AG04450 (cell line): ENCODE measurements around the gene NTNG2. TPM values are rescaled to one million over a fixed set of nuclear protein-coding genes. Genes with fewer than 3 reads are reported as not detected.

Experiments
- CTCF ChIA-PET: fragments of 300-600, 350-600 bp; formaldehyde crosslinking; extraction: SDS; loops from one replicate; lab custom pipeline; 2022; ENCODE audit warnings: antibody characterized with exemption, inconsistent platforms; lab: Charles Lee
- POLR2A ChIA-PET: fragments of 350-600 bp; formaldehyde crosslinking; extraction: SDS; loops from one replicate; lab custom pipeline; 2021; ENCODE audit warnings: antibody characterized with exemption, inconsistent platforms; lab: Yijun Ruan, JAX
- DNase-seq: peaks from one replicate; pipeline ENCODE4 v3.0.0-alpha.2; 2011; ENCODE audit warnings: low read depth, low spot score
- H3K27ac ChIP-seq: one replicate; pipeline ENCODE4 v1.5.1; 2012; ENCODE audit warnings: low read depth, low read length, control low read depth
- H3K27me3 ChIP-seq: one replicate; pipeline ENCODE4 v1.6.0; 2012; ENCODE audit warnings: low read length; ENCODE audit not compliant: control insufficient read depth, insufficient read depth
- H3K4me3 ChIP-seq: 2 replicates; pipeline ENCODE4 v1.5.1; 2011; ENCODE audit warnings: mild to moderate bottlenecking, low read depth, low read length, control low read depth
- H3K9me3 ChIP-seq: 2 replicates; pipeline ENCODE4 v1.5.1; 2012; ENCODE audit warnings: low read length; ENCODE audit not compliant: control insufficient read depth, insufficient read depth
- polyA plus RNA-seq: library from polyadenylated mRNA; depleted of rRNA; stranded (reverse); fragments of >200 nt; gene quantifications from 2 replicates; pipeline ENCODE4 v1.2.3, GENCODE V29; 2011
- TF ChIP-seq, protein P1 (sequence below): IDR thresholded peaks from 2 replicates; pipeline ENCODE4 v1.5.1; 2011; ENCODE audit warnings: low read depth, low read length, control low read depth, inconsistent platforms

The NTNG2 gene
- polyA plus RNA-seq, 1 experiment = 0.93 TPM

DNA sequence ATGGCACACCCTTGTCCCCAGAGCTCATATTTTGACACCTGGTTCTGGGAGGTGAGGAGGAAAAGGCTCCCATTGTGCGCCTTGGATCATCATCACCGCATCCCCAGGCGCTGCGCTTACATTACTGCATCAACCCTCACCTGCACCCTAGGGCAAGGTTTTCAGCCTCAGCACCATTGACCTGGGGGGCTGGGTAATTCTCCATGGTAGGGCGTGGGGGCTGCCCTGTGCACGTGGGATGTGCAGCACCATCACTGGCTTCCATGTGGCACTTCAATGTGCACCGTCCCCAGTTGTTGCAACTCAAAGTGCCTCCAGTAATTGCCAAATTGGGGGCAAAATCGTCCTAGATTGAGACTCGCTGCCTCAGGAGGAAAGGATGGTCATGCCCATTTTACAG, 83.6 kb downstream of the NTNG2 start:
- ChIA-PET POLR2A (no interaction called here), CTCF (interaction anchor here (1.8 to 5.2 kb wide), 2 partner anchors 9 to 483 kb away, joined by 8 to 22 read pairs; no protein-coding TSS in a partner anchor)
- no peak for DNase-seq
- H3K4me3 ChIP-seq = no peak overlapping the region
- no peak overlapping the region for H3K27ac ChIP-seq
- H3K27me3 ChIP-seq = peaks cover 30% of the 10 kb centered on the region
- TF ChIP-seq, protein P1, sequence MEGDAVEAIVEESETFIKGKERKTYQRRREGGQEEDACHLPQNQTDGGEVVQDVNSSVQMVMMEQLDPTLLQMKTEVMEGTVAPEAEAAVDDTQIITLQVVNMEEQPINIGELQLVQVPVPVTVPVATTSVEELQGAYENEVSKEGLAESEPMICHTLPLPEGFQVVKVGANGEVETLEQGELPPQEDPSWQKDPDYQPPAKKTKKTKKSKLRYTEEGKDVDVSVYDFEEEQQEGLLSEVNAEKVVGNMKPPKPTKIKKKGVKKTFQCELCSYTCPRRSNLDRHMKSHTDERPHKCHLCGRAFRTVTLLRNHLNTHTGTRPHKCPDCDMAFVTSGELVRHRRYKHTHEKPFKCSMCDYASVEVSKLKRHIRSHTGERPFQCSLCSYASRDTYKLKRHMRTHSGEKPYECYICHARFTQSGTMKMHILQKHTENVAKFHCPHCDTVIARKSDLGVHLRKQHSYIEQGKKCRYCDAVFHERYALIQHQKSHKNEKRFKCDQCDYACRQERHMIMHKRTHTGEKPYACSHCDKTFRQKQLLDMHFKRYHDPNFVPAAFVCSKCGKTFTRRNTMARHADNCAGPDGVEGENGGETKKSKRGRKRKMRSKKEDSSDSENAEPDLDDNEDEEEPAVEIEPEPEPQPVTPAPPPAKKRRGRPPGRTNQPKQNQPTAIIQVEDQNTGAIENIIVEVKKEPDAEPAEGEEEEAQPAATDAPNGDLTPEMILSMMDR = no peak
- H3K9me3 ChIP-seq = peaks cover under 1% of the 10 kb centered on the region; the same call in 1 of the 2 replicates

DNA sequence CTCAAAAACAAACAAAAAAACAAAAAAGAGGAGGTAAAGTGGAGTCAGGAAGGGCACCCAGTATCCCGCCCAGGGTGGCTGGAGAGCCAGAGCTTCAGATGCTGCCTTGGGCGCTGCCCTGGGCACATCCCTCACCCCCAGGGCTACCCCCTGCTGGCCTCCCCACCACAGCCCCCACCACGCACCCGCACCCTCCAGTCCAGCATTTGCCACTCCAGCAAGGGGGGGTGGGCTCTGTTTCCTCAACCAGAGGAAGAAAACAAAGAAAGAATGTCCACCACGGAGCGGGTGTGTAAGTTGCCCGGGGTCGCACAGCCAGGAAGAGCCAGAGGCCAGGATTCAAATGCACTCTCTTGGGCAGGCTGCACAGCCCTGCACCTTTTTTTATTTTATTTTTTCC, 86.1 kb downstream of the NTNG2 start:
- no peak overlapping the region for H3K27ac ChIP-seq
- TF ChIP-seq, protein P1 = no peak
- CTCF ChIA-PET = interaction anchor here (5.2 kb wide), 1 partner anchor 11 kb away, joined by 22 read pairs; no protein-coding TSS in a partner anchor
- H3K9me3 ChIP-seq = peaks cover 15% of the 10 kb centered on the region
- POLR2A ChIA-PET = no interaction called here
- no peak for DNase-seq
- H3K4me3 ChIP-seq = no peak overlapping the region
- peaks cover 32% of the 10 kb centered on the region for H3K27me3 ChIP-seq

DNA sequence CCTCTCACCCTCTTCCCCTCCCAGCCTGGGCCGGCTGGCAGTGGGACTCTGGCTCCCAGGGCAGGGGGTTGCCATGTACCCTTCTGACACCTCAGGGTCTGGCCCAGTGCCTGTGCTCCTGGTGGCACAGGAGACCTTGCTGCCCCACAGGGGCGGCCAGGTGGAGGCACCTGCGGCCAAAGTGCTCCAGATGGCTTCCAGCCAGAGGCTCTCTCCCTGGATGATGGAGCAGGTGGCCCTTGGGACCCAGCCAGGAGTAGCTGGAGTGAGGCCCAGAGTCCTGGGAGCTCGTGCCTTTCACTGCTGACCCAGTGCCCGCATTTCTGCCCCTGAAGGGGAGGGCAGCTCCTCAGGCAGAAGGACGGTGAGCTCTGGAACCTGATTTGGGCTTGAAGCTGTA, 87.3 kb downstream of the NTNG2 start:
- no peak for DNase-seq
- POLR2A ChIA-PET = no interaction called here
- peaks cover 25% of the 10 kb centered on the region for H3K27me3 ChIP-seq
- H3K4me3 ChIP-seq = no peak overlapping the region
- CTCF ChIA-PET = interaction anchor here (1.9 to 5.2 kb wide), 2 partner anchors 10 to 12 kb away, joined by 6 to 22 read pairs; no protein-coding TSS in a partner anchor
- H3K9me3 ChIP-seq = peaks cover 15% of the 10 kb centered on the region
- H3K27ac ChIP-seq = no peak overlapping the region
- TF ChIP-seq, protein P1 = no peak

DNA sequence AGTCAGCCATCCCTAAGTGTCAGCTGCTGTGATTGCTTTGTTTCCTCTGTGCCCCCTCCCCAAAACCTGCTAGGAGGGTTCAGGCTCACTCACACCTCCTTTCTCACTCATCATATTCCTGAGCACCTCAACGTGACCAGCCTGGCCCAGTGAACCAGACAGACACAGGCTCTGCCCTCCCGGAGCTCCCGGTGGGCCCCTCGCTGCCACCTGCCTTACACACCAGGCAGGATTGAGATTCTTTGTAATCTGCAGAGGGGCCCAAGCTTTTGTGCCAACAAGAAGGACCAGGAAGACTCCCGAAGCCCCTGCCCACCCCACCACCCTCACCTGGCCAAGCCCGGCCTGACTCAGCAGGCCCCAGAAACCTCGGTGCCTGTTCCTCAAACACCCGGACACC, 87.8 kb downstream of the NTNG2 start:
- CTCF ChIA-PET = interaction anchor here (1.6 to 5.9 kb wide), 4 partner anchors 9 to 490 kb away, joined by 3 to 34 read pairs (median 14); no protein-coding TSS in a partner anchor
- DNase-seq = no peak
- TF ChIP-seq, protein P1 = no peak
- H3K27me3 ChIP-seq = peaks cover 23% of the 10 kb centered on the region
- H3K27ac ChIP-seq = no peak overlapping the region
- POLR2A ChIA-PET = no interaction called here
- no peak overlapping the region for H3K4me3 ChIP-seq
- peaks cover 15% of the 10 kb centered on the region for H3K9me3 ChIP-seq

DNA sequence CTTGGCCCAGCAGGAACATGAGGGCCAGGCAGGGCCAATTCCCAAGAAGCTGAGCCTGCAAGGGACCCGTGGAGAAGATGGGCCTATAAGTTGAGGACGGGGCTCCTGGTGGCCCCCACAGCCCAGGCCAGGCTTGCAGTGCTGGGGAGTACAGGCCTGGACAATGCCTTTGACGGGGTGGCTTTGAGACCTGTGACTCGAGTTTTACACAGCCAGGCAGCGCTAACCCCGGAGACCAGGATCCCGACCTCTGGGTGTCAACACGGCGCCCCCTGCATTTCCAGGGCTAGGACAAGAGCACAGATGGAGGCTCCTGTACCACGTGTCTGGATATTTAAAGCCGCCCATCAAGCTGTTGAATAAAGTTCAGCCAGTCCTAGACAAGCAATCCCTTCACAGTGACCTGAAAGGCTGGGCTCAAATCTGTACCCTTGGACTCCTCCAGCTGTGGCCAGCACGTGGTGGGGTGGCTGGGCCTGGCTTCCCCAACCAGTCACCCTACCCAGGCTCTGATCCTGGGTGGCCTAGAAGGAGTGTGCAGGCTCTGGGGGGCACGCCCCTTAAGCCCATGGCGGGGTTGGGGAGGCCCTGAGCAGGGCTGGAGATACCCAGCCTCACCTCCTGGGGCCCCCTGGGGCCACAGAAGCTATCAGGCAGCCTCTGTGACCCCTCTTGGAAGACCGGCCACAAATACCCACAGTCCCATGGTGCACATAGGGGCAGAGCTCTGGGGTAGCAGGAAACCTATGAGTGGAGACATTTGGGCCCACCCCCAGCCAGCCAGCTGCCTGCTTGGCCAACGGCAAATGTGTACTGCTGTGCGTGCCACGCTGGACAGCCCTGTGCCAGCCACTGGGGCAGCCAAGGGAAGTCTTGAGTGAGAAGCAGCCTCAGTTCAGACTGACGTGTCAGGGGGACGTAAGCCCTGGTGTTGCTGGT, 88.7 kb downstream of the NTNG2 start:
- Histone ChIP-seq H3K27me3 (peaks cover 22% of the 10 kb centered on the region), H3K4me3 (no peak overlapping the region), H3K27ac (no peak overlapping the region), H3K9me3 (peaks cover 15% of the 10 kb centered on the region)
- DNase-seq = no peak
- TF ChIP-seq, protein P1 = no peak
- POLR2A ChIA-PET = no interaction called here
- CTCF ChIA-PET = interaction anchor here (0.7 to 5.9 kb wide), 4 partner anchors 9 to 495 kb away, joined by 3 to 34 read pairs (median 4); no protein-coding TSS in a partner anchor
